CD4-positive, alpha-beta T cell treated with Interleukin-6 at 100 ng/mL for 8 hours (primary cell): ENCODE data around the gene ERAS.
A peak's percentile ranks its signal among the peaks of the same experiment; 100 is the strongest.
"Not testable (repeated sequence)": the region's sequence is repeated elsewhere in the genome, so short reads cannot be mapped to it uniquely, and the experiment has no call there.

Source experiments
- DNase-seq: peaks from one replicate; pipeline ENCODE4 v3.0.0-alpha.2; 2020; ENCODE audit warnings: mixed read lengths, low spot score

ERAS gene

DNA sequence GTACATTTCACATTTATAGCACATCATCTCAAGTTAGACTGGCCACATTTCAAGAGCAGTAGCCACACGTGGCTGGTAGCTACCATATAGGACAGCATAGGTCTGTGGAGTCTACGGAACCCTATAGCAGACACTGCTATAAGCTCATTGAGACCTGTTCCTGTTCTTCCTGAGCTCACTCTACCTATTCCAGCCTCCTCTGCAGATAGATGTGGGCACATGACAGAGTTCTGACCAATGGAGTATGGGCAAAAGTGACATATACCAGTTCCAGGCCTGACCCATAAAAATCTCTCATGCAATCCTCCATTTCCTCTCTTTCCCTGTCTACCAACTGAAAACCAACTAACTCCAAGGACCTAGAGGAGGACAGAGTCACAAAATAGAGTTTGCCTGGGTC, 28.0 kb upstream of the ERAS start:
- DNase-seq = no peak

DNA sequence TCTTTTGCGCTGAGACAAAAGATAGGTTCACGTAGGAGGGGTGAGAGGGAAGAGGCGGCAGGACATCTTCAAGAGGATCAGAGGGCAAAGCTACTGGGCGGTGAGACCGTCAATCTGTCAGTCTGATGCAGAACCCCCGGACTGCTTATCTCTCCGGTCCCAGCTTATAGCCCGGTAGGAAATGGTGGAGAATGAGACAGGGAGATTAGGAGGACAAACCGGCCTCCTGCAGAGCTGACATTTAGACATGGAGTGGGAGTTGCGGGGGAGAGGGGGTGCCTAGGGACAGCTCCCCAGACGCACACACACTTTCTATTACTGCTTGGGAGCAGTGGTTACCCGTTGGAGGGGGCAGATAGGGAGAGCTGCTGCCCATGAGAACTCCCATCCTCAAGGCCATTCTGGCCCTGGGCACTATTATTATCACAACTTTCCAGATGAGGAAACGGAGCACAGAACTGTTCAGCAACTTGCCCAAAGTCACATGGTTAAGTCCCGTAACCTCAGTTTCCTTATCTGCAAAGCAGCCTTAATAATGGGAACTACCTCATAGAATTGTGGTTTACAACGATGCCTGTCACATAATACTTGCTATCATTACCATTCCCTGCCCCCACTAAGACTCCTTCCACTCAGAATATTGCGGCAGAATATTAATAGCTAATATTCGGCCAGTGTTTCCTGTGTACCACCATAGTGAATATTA, 25.6 kb upstream of the ERAS start:
- no peak for DNase-seq

DNA sequence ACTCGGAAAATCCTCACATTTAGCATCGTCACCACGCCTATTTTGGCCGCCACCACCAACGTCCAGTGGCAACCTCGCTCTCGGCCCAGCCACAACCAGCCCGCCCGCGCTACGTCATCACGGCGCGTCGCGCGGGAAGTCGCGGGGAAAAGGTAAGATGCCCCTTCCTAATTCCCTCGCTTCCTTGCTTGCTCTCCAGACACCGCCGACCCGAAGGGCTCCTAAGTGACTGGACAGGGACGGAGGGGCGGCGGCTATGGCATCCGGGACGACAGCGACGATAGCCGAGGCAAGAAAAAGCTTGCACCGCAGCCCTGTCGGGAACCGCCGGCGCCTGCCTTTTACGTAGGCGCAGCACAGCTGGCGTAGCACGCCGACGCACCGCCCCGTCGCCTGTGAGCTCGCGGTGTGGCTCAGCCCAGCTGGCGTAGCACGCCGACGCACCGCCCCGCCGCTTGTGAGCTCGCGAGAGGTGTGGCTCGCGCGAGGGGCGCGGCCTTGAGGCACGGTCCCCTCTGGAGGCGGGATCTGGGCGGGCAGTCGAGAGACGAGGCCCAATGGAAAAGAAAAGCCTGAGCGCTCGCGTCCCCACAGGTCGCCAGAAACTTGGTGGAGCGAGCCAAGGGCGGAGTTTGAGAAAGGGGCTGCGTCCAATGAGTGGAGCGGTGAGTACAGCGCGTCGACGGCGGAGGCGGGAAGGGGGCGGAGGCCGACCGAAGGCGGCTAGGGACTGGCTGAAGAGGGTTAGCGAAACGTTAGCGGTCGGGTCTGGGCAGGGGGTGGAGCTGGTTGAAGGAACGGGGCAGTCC, 24.8 kb upstream of the ERAS start, which contains the start of gene HDAC6:
Gene HDAC6, plus strand, starts transcription at position 788 of the 809 bp plus-strand sequence. CDS start 626 bp downstream, outside the sequence.
- peak; percentile 97 for DNase-seq

DNA sequence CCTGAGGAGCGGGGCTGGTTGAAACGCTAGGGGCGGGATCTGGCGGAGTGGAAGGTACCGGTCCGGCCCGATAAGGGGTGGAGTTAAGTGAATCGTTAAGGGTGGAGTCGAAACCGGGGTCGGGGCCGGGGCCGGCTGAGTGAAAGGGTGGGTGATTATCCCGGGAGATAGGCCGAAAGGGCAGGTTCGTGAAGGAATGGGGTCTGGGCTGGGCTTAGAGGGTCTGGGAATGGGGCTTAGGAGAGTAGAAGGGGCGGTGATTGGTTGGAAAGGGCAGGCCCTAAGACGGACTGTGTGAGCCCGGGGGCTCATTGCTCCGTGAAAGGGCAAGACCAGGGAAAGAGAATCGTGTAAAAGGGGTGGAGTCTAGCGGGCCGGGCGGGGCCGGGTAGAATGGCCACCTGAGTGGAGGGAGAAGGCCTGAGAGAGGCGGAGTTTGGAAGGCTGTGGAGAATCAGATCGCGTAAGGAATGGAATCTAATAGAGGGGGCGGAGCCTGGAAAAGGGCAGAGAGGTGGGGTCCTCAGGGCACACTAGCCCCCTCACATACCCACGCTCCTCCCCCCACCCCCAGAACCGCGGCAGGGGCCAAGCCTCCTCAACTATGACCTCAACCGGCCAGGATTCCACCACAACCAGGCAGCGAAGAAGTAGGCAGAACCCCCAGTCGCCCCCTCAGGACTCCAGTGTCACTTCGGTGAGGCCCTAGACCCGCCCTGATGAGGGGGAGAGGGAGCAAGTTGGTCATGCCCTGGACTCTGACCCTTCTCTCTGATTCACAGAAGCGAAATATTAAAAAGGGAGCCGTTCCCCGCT, 24.0 kb upstream of the ERAS start:
- peak; percentile 40 for DNase-seq

DNA sequence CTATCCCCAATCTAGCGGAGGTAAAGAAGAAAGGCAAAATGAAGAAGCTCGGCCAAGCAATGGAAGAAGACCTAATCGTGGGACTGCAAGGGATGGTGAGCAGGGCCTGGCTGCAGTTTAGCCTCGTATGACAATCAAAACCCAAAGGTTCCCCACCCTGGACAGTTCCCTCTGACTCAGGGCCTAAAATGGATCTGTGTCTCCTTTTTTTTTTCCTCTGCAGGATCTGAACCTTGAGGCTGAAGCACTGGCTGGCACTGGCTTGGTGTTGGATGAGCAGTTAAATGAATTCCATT, 23.5 kb upstream of the ERAS start:
- no peak for DNase-seq

DNA sequence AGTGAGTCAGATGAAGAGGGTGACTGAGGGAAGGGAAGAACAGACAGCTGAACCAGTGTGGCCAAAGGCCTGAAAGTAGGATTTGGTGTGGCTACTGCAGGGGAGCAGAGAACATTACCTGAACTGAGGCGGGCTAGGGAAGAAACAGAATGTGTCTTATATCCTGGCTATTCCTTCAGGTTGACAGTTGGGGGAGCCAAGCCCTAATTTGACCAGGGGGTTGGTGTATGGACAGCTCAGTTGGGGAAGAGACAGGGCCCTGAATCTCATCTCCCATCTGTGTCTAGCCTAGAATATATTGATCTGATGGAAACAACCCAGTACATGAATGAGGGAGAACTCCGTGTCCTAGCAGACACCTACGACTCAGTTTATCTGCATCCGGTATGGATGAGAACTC, 20.2 kb upstream of the ERAS start:
- no peak for DNase-seq

DNA sequence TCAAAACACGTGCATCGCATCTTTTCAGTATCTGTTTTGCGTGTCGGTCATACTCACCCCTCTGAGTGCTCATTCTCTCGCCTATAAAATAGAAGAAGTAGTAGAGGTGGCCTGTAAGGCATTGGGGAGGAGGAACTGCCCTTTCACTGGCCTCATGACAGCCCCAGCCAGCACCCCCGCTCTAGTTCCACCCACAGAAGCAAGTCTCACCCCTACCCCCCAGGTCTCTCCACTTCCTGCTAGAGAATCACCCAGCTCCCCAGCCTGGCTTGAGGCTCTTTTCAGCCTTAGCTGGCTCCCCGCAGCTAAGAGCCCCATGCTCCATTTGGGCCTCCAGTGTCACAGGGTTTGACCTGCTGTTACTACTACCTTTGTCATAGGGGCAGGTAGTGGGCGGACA, 12.7 kb upstream of the ERAS start:
- DNase-seq = no peak

DNA sequence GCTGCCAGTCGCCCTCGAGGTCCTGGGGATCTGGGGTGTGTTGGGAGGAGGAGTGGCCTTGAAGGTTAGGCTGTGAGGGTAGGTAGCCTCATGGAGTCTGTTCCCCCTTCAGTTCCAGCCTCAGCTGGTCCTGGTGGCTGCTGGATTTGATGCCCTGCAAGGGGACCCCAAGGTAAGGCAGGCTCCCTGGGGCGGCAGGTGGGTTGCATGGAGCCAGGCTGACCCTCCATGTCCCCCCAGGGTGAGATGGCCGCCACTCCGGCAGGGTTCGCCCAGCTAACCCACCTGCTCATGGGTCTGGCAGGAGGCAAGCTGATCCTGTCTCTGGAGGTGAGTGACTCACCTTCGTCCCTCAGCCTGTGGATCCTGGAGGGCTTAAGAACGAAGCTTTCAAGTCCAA, 11.6 kb upstream of the ERAS start:
- DNase-seq = no peak

DNA sequence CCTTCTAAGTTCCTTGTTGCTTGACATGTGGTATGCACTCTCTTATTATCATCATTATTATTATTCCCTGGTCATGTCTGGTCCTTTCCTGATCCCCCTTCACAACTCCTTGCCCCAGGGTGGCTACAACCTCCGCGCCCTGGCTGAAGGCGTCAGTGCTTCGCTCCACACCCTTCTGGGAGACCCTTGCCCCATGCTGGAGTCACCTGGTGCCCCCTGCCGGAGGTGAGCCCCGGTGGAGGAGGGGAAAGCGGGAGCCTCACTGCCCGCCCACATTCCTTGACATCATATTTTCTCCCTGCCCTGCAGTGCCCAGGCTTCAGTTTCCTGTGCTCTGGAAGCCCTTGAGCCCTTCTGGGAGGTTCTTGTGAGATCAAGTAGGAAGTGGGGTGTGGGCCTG, 11.0 kb upstream of the ERAS start:
- no peak for DNase-seq

DNA sequence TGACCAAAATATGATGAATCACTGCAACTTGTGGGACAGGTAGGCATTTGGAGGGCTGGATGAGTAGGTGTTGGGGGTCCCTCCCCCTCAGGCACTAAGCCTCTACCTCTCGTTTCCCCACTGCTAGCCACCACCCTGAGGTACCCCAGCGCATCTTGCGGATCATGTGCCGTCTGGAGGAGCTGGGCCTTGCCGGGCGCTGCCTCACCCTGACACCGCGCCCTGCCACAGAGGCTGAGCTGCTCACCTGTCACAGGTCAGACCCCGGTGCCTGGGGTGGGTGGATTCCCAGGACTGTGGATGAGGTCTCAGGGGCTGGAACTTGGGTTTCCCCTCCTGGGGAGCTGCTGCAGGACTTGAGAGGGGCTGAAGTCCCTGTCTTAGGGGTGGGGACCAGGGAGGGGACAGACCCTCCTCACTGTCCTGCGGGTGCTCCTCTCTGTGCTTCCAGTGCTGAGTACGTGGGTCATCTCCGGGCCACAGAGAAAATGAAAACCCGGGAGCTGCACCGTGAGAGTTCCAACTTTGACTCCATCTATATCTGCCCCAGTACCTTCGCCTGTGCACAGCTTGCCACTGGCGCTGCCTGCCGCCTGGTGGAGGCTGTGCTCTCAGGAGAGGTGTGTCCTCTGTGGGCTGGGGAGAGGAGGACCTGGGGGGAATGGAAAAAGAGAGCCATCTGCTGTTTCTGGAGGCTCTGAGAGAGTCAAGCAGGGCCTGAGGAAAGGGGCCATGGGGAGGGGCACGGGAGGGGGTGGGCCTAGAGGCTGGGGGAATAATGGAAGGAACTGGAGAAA, 10.1 kb upstream of the ERAS start:
- no peak for DNase-seq

DNA sequence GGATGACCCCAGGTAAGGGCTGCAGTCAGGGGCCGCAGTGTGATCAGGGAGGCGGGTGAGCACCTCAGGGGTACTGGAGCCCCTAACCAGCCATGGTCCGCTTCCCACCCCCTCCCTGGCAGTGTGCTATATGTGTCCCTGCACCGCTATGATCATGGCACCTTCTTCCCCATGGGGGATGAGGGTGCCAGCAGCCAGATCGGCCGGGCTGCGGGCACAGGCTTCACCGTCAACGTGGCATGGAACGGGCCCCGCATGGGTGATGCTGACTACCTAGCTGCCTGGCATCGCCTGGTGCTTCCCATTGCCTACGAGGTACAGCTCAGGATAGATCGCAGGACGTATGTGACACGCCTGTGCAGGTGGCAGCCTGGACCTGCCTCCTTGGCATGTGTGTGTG, 8.2 kb upstream of the ERAS start:
- no peak for DNase-seq

DNA sequence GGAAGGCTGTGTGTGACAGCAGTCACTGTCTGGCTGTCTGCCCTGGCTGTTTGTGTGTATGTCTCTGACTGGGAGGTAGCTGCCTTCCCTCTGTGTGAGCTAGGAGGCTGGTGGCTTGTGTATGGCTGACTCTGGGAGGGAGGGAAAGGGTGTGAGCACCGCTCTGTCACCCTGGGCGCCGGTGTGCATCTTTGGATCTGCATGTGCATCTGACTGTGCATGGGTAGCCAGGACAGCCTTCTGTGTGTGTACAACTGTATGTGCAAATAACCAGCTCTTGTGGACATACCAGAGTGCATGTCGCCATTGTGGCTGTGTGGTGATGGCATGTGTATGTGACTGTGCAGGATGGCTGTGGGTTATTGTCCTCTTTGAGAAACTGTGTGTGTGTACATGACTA, 7.4 kb upstream of the ERAS start:
- no peak for DNase-seq

DNA sequence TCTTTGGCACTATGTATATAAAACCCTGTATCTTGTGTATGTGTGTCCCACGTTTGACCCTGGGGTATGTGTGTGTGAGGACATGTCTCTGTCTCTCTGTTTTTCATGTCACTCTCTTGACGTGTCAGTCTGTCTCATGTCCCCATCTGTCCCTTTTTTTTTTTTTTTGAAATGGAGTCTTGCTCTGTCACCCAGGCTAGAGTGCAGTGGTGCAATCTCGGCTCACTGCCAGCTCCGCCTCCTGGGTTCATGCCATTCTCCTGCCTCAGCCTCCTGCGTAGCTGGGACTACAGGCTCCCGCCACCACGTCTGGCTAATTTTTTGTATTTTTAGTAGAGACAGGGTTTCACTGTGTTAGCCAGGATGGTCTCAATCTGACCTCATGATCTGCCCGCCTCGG, 6.9 kb upstream of the ERAS start:
- DNase-seq = not testable (repeated sequence)

DNA sequence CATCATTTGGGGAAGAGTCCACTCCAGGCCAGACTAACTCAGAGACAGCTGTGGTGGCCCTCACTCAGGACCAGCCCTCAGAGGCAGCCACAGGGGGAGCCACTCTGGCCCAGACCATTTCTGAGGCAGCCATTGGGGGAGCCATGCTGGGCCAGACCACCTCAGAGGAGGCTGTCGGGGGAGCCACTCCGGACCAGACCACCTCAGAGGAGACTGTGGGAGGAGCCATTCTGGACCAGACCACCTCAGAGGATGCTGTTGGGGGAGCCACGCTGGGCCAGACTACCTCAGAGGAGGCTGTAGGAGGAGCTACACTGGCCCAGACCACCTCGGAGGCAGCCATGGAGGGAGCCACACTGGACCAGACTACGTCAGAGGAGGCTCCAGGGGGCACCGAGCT, 3.3 kb upstream of the ERAS start:
- no peak for DNase-seq

DNA sequence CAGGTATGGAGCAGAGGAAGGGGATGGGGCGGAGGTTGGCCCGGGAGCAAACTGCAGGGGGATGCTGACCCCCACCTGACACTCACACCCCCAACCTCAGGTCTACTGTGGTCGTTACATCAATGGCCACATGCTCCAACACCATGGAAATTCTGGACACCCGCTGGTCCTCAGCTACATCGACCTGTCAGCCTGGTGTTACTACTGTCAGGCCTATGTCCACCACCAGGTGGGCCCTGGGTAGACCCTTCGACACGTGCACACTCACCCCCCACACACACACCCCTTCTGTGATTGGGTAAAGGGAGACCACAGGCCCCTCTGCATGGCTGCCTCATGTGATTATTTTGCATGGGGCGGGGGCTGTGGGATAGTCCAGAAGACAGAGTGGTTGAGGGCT, 2.2 kb upstream of the ERAS start:
- no peak for DNase-seq

DNA sequence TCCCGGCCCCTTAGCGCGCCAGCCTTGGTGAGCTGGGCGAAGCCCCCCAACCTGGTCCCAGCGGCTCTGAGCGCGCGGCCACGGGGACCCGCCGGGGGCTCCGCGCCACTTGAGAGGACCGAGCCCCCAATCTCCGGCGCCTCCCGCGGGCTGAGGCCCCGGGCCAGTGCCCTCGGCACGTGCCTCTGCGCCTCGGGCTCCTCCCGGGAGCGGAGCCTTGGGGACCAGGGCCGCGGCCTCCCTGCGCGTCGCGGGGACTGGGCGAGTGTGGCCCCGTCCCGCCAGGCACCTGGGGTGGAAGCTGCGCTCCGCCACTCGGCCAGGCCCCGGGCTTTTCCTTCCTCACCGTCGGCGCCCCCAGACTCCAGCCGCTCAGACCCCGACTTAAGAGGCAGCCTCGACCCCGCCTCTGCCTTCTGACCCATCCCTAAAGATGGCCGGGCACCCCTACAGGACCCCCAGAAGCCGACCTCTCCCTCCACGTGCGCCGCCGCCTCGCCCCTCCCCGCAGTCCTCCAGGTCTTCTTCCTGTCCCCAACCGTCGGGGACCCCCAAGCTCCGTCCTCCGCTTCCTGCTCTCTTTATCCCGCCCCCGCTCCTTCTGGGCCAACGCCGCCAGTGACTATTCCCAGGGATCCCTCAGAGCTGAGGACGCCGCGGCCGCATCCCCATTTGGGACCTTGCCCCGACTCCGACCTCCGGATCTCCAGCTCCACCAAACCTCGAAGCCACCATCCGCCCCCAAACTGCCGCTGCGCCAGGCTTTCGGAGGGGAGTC, 752 bp downstream of the ERAS start:
- no peak for DNase-seq

DNA sequence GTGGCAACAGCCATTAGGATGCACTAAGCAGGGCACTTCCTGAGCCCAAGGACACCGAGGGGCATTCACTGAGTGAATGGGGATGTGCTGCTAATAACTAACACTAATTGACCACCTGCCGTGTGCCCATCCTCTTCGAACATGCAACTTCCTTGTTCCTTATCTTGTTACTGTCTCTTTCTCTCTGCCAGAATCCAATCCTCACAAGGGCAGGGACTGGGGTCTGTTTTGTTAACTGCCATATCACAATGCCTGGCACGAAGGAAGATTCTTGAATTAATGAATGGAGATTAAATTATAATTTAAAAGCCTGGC, 1.3 kb downstream of the ERAS start:
- DNase-seq = no peak

DNA sequence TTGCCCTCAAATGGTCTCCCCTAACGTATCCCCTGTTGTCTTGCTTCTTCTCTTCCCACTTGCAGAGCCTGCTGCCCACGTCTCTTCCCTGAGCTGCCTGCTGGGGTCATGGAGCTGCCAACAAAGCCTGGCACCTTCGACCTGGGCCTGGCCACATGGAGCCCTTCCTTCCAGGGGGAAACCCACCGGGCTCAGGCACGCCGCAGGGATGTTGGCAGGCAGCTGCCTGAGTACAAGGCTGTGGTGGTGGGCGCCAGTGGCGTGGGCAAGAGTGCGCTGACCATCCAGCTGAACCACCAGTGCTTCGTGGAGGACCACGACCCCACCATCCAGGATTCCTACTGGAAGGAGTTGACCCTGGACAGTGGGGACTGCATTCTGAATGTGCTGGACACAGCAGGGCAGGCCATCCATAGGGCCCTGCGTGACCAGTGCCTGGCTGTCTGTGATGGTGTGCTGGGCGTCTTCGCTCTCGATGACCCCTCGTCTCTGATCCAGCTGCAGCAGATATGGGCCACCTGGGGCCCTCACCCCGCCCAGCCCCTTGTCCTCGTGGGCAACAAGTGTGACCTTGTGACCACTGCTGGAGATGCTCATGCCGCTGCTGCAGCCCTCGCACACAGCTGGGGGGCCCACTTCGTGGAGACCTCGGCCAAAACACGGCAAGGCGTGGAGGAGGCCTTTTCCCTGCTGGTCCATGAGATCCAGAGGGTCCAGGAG, 2.9 kb downstream of the ERAS start:
- DNase-seq = no peak

DNA sequence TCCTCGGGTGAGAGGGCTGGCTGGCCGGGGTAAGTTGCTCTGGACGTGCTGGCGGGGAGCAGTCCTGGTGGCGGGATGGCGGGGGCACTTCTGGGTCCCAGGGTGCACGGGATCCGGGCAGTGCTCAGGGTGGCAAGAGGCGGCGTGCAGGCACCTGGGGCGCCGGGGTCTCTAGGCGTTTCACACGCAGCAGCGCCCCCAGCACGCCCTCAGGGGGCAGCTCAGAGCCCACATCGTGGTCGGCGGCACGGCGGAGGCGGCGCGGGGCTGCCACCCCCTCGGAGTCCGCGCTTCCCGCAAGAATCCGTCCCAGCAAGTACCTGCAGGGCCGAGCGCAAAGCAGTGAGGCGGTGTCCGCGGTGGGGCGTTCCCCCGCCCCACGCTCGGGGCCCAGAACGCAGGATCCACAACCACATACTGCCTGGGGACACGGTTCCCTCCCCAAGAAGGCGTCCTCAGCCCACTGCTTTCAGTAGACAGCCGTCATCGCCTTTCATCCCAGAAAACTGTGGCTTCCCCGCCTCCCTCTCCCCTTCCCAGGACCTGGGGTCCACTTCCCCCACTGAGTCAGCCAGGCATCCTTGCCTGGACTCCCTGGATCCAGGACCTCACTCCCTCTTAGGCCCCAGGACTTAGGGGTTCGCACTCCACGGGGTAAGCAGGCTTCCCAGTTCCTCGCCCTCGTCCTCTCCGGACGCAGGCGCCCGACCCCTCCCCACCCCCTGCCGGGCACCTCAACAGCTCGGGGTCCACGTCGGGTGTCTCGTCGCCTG, 5.0 kb downstream of the ERAS start:
- no peak for DNase-seq

DNA sequence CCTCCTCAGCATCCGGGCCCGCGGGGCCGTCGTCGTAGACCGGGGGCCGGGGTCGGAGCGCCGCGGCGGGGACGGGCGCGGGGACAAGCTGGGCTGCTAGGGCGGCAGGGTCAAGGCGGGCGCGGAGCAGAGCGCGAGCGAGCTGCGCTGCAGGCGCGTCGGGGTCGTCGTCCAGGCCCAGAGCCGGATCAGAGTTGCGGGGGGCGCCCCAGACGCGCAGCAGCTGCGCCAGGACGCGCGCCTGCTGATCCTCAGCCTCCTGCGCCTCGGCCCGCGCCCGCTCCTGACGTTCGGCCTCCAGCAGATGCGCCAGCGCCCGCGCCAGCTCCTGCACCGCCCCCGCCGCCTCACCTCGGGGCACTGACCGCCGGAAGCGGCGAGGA, 5.6 kb downstream of the ERAS start:
- DNase-seq = no peak
